Activated CD4-positive, alpha-beta T cell treated with anti-CD3 and anti-CD28 coated beads for 36 hours (primary cell): ENCODE measurements around the gene TRPC4AP. TPM values are rescaled to one million over a fixed set of nuclear protein-coding genes. Genes with fewer than 3 reads are reported as not detected.

ENCODE experiments used
- ATAC-seq: fragments of 200-7000 bp; cut with Tn5 transposase; one replicate; pipeline ENCODE4 v1.10.0; 2021; ENCODE audit warnings: mild to moderate bottlenecking, moderate library complexity
- CTCF ChIA-PET: fragments of 350-600 bp; sonication (Branson Sonifier 250); formaldehyde crosslinking; loops from one replicate; lab custom pipeline; 2021; ENCODE audit warnings: antibody characterized with exemption; lab: Charles Lee
- POLR2A ChIA-PET: fragments of 350-600 bp; sonication (Branson Sonifier 250); formaldehyde crosslinking; loops from one replicate; lab custom pipeline; 2021; ENCODE audit warnings: antibody characterized with exemption, inconsistent platforms; lab: Charles Lee
- DNase-seq: peaks from one replicate; pipeline ENCODE4 v3.0.0-alpha.2; 2020
- H3K27ac Mint-ChIP-seq: one replicate; pipeline ENCODE4 v1.8.0; 2021; ENCODE audit warnings: mixed read lengths
- H3K27me3 Mint-ChIP-seq: one replicate; pipeline ENCODE4 v1.8.0; 2021; ENCODE audit warnings: mixed read lengths
- H3K36me3 Mint-ChIP-seq: one replicate; pipeline ENCODE4 v1.8.0; 2021; ENCODE audit warnings: low read depth, mixed read lengths
- H3K4me1 Mint-ChIP-seq: one replicate; pipeline ENCODE4 v1.8.0; 2021; ENCODE audit warnings: mixed read lengths
- H3K4me3 Mint-ChIP-seq: one replicate; pipeline ENCODE4 v1.8.0; 2021; ENCODE audit warnings: mild to moderate bottlenecking, moderate library complexity, mixed read lengths
- H3K9me3 Mint-ChIP-seq: one replicate; pipeline ENCODE4 v1.8.0; 2021; ENCODE audit warnings: low read depth, mixed read lengths
- intact Hi-C, 2 experiments: fragments of 100-400 bp; cut with DNase I in 1 of 2; cut with micrococcal nuclease in 1 of 2; formaldehyde crosslinking; loops; one replicate each; pipeline versions ENCODE4 v1.14.2 to v1.15.1; 2022 to 2024; cut with DNase I, micrococcal nuclease
- total RNA-seq, 2 experiments: library from RNA; stranded (reverse); gene quantifications; one replicate each; pipeline ENCODE4 v1.2.3, GENCODE V29; 2021

The TRPC4AP gene, protein sequence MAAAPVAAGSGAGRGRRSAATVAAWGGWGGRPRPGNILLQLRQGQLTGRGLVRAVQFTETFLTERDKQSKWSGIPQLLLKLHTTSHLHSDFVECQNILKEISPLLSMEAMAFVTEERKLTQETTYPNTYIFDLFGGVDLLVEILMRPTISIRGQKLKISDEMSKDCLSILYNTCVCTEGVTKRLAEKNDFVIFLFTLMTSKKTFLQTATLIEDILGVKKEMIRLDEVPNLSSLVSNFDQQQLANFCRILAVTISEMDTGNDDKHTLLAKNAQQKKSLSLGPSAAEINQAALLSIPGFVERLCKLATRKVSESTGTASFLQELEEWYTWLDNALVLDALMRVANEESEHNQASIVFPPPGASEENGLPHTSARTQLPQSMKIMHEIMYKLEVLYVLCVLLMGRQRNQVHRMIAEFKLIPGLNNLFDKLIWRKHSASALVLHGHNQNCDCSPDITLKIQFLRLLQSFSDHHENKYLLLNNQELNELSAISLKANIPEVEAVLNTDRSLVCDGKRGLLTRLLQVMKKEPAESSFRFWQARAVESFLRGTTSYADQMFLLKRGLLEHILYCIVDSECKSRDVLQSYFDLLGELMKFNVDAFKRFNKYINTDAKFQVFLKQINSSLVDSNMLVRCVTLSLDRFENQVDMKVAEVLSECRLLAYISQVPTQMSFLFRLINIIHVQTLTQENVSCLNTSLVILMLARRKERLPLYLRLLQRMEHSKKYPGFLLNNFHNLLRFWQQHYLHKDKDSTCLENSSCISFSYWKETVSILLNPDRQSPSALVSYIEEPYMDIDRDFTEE
- 10 to 100 TPM; 36.0 to 39.6 TPM for total RNA-seq

DNA sequence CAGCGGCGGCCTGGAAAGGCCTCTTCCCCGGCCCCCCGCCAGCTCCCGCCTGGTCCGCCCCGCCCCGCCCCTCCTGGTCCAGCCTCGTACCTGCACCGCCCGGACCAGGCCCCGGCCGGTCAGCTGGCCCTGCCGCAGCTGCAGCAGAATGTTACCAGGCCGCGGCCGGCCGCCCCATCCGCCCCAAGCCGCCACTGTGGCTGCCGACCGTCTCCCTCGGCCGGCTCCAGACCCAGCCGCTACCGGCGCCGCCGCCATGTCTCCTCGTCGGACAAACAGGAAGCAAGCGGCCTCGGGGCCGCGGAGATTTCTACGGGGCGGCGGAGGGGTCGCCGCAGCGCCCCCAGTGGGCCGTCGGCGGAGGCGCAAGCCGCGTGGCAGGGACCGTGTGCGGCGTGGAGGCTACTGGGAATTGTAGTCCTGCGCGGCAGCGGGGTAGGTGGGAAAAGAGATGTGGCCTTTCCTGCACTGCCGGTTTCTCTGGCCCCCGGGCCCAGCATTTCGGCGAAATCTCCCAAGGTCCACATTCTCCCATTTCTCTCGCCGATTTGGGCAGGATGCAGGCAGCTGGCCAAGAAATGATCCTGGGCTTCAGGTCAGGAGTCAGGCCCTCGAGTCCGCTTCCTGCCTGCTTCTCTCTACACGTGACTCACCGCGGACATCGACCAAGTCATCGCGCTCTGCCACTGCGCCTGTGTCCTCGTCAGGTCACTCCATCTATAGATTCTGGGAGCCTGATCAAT is at the start of gene TRPC4AP:
Gene TRPC4AP (minus strand): TSS at position 284 of the 743 bp plus-strand sequence. CDS start 26 bp downstream, at position 258.
- ATAC-seq (peak; percentile 88), DNase-seq (peak; percentile 95)
- Mint-ChIP-seq H3K27ac (peak within 1 kb of the TSS; percentile 100), H3K27me3 (no peaks in the 10 kb centered on the region), H3K36me3 (peaks cover 12% of the 10 kb centered on the region), H3K4me1 (peaks cover 52% of the 10 kb centered on the region), H3K9me3 (no peaks in the 10 kb centered on the region), H3K4me3 (peak within 1 kb of the TSS; percentile 90)
- CTCF ChIA-PET, result interaction anchor here (0.5 to 1.4 kb wide), 3 partner anchors 19 to 332 kb away, joined by 3 to 4 read pairs (median 3); no protein-coding TSS in a partner anchor
- POLR2A ChIA-PET, result interaction anchor here (0.6 kb wide), 2 partner anchors 15 to 1860 kb away, joined by 4 read pairs; no protein-coding TSS in a partner anchor
- intact Hi-C loops, result loop anchor here (1.0 to 10.0 kb wide), 21 partner anchors 35 to 1100 kb away; partner anchors contain the start of genes ACSS2 (in 2 of the 2), EDEM2 (in 2 of the 2), NCOA6 (in 2 of the 2) and AHCY (in 1 of the 2)

DNA sequence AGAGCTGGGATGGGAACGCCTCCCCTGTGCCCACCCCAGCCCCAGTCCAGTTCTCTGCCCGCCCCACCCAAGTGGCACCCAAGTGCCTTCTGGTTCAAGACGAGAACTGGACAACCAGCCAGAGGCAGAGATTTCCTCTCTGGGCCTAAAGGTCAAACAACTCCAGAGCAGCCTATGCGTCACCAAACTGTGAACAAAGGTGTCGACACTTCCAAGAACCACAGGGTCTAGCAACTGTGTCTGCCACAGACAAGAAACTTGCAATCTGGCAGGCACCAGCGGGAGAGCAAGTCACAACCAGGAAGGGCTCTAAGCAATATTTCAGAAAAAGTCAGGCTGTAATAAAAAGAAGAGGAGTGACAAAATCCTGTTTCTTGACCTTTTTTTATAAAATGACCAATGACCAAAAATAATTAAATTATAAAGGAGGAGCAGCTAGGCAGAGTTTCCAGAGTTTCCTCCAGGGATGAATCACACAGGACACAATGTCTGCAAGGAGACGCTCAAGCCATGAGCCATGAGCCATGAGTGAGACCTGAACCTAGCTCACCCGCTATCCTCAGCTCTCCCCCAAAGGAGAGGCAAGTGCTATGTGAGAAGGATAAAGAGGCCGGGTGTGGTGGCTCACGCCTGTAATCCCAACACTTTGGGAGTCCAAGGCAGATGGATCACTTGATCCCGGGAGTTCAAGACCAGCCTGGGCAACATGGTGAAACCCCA is 43.4 kb upstream of the TRPC4AP start:
- H3K27me3 Mint-ChIP-seq, result no peaks in the 10 kb centered on the region
- no peak overlapping the region for H3K27ac Mint-ChIP-seq
- POLR2A ChIA-PET, result no interaction called here
- H3K4me3 Mint-ChIP-seq, result no peak overlapping the region
- intact Hi-C loops, result no loop called here
- ATAC-seq (no peak), DNase-seq (no peak)
- no peaks in the 10 kb centered on the region for H3K9me3 Mint-ChIP-seq
- H3K36me3 Mint-ChIP-seq, result peaks cover 34% of the 10 kb centered on the region
- CTCF ChIA-PET, result no interaction called here
- H3K4me1 Mint-ChIP-seq, result peaks cover 2% of the 10 kb centered on the region

DNA sequence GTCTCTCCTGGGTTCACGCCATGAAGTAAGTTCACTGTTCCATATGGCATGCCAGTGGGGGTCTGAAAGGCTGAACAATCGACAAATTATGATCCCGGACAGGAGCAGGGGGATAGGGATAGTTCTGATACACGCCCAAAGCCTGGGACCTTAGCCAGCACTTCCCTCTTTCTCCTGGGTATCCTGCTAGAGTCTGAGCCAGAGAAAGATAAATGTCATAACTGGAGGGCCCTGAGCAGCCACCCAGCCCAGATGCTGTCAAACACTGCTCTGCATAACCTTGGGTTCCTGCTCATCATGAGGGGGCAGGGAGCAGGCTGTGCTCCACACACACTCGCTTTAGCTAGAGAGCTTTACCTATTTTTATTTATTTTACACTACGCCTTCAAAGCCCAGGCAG is 42.3 kb upstream of the TRPC4AP start:
- CTCF ChIA-PET, result interaction anchor here (1.0 kb wide), 1 partner anchor 10 kb away, joined by 3 read pairs; no protein-coding TSS in a partner anchor
- no peak for ATAC-seq
- Mint-ChIP-seq H3K27ac (no peak overlapping the region), H3K4me3 (no peak overlapping the region), H3K27me3 (no peaks in the 10 kb centered on the region), H3K36me3 (peaks cover 31% of the 10 kb centered on the region), H3K9me3 (no peaks in the 10 kb centered on the region), H3K4me1 (no peaks in the 10 kb centered on the region)
- intact Hi-C loops, result no loop called here
- no peak for DNase-seq
- POLR2A ChIA-PET, result no interaction called here

- intact Hi-C loops, result no loop called here
- Mint-ChIP-seq H3K36me3 (peaks cover 31% of the 10 kb centered on the region), H3K4me3 (no peak overlapping the region), H3K4me1 (peaks cover 1% of the 10 kb centered on the region), H3K9me3 (no peaks in the 10 kb centered on the region), H3K27ac (no peak overlapping the region), H3K27me3 (no peaks in the 10 kb centered on the region)
- CTCF ChIA-PET, result interaction anchor here (1.0 to 2.4 kb wide), 2 partner anchors 10 to 39 kb away, joined by 3 to 7 read pairs; no protein-coding TSS in a partner anchor
- POLR2A ChIA-PET, result interaction anchor here (0.6 kb wide), 1 partner anchor 1116 kb away, joined by 4 read pairs; no protein-coding TSS in a partner anchor
- DNase-seq (no peak), ATAC-seq (no peak)
Measured at GRCh38 chr20:35134472-35134871, 41.9 kb upstream of the TRPC4AP start.

DNA sequence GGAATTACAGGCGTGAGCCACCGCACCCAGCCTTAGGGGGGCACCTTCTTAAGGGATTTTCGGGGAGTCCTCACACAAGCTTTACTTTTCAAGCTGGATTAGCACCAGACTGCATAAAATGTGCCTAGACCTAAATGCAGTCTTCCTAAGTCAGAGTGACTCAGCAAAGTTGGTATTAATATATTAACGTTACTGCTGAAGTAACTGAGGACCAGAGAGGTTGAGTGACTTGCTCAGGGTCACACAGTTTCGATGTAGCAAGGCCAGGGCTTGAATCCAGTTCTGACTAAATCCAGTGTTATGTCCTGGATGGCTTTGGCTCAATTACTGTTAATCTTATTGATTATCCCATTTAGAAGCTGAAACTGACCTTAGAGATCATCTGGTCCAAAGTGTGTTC is 41.1 kb upstream of the TRPC4AP start:
- ChIA-PET CTCF (interaction anchor here (2.4 kb wide), 1 partner anchor 38 kb away, joined by 7 read pairs; no protein-coding TSS in a partner anchor), POLR2A (interaction anchor here (0.6 to 0.7 kb wide), 2 partner anchors 659 to 1116 kb away, joined by 4 read pairs; no protein-coding TSS in a partner anchor)
- no peak for DNase-seq
- no peaks in the 10 kb centered on the region for H3K27me3 Mint-ChIP-seq
- H3K27ac Mint-ChIP-seq, result peak overlapping the region; percentile 19
- H3K4me3 Mint-ChIP-seq, result no peak overlapping the region
- no peaks in the 10 kb centered on the region for H3K9me3 Mint-ChIP-seq
- H3K36me3 Mint-ChIP-seq, result peaks cover 31% of the 10 kb centered on the region
- intact Hi-C loops, result no loop called here
- H3K4me1 Mint-ChIP-seq, result peaks cover 1% of the 10 kb centered on the region
- ATAC-seq, result no peak

DNA sequence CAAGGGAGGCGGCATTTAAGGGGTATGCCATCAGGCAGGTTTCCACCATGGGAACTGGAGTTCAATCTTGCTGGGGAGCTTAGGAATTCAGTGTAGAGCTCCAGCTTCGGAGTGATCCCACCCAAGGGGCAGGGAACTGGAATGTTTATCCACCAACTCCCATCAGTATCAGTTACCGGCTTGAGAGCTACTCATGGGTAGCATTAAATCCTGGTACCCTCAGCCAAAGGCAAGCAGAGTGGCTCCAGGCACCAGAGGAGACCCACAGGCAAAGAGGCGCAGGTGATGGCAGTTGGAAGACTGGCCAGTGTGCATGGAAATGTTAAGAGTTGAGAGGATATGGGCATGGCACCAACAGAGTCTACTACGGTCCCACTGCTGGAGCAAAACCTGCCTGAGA is 40.4 kb upstream of the TRPC4AP start:
- H3K27ac Mint-ChIP-seq, result no peak overlapping the region
- ATAC-seq (no peak), DNase-seq (no peak)
- no peak overlapping the region for H3K4me3 Mint-ChIP-seq
- ChIA-PET POLR2A (interaction anchor here (0.7 kb wide), 1 partner anchor 660 kb away, joined by 4 read pairs; no protein-coding TSS in a partner anchor), CTCF (interaction anchor here (0.6 to 2.4 kb wide), 2 partner anchors 11 to 37 kb away, joined by 3 to 7 read pairs; no protein-coding TSS in a partner anchor)
- no peaks in the 10 kb centered on the region for H3K9me3 Mint-ChIP-seq
- peaks cover 28% of the 10 kb centered on the region for H3K36me3 Mint-ChIP-seq
- no peaks in the 10 kb centered on the region for H3K27me3 Mint-ChIP-seq
- intact Hi-C loops, result no loop called here
- peaks cover 1% of the 10 kb centered on the region for H3K4me1 Mint-ChIP-seq

DNA sequence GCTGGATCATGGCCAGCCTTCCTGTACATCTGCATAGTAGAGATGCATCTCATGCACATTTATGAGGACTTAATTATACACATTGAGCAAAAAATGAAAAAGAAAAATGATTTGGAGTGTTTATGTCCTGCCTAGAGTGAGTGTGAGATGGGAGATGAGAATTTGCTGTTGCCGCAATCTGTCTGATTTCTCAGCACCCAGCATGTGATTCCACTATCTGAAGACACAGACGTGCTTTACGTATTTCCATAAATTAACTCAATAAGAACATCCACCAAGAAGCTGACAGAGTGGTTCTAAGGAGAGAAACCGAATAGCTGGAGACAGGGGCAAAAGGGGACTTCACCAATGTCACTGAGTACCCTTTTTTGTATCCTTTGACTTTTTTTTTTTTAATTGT is 39.3 kb upstream of the TRPC4AP start:
- intact Hi-C loops, result no loop called here
- DNase-seq, result no peak
- no peak overlapping the region for H3K4me3 Mint-ChIP-seq
- no peaks in the 10 kb centered on the region for H3K27me3 Mint-ChIP-seq
- POLR2A ChIA-PET, result no interaction called here
- H3K4me1 Mint-ChIP-seq, result peaks cover 1% of the 10 kb centered on the region
- H3K9me3 Mint-ChIP-seq, result no peaks in the 10 kb centered on the region
- no peak for ATAC-seq
- CTCF ChIA-PET, result interaction anchor here (2.4 kb wide), 1 partner anchor 36 kb away, joined by 7 read pairs; no protein-coding TSS in a partner anchor
- no peak overlapping the region for H3K27ac Mint-ChIP-seq
- H3K36me3 Mint-ChIP-seq, result peaks cover 25% of the 10 kb centered on the region

DNA sequence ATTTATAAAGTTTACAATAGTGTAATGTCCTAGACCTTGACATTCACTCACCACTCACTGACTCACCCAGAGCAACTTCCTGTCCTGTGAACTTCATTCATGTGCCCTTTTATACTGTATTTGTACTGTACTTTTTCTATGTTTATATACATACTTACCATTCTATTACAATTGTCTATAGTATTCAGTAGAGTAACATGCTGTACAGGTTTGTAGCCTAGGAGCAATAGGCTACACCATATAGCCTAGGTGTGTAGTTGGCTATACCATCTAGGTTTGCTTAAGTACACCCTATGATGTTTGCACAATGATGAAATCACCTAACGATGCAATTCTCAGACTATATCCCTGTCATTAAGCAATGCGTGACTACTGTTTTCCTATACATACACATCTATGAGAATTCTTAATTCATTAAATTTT is 37.1 kb upstream of the TRPC4AP start:
- CTCF ChIA-PET, result no interaction called here
- peaks cover 1% of the 10 kb centered on the region for H3K4me1 Mint-ChIP-seq
- DNase-seq (no peak), ATAC-seq (peak; percentile 69)
- H3K27ac Mint-ChIP-seq, result no peak overlapping the region
- POLR2A ChIA-PET, result interaction anchor here (0.6 kb wide), 1 partner anchor 325 kb away, joined by 8 read pairs; no protein-coding TSS in a partner anchor
- H3K36me3 Mint-ChIP-seq, result peaks cover 33% of the 10 kb centered on the region
- H3K27me3 Mint-ChIP-seq, result no peaks in the 10 kb centered on the region
- H3K4me3 Mint-ChIP-seq, result no peak overlapping the region
- H3K9me3 Mint-ChIP-seq, result no peaks in the 10 kb centered on the region
- intact Hi-C loops, result no loop called here

DNA sequence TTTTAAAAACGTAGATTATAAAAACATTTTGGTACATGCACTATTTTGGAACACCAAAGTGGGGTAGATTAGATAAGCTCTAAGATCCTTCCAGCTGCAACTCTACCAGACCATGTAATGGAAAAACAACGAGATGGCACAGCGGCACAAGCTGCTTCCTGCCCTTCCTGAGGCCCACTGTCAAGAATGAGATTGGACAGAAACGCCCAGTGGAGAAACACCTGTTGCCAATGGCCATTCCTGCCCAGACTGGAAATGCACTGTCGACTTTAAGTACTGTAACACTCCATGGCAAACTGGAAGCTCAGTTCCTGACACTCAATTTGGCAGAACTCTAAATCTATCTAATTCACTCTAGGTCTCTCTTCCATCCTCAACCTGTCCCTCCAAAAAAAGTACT is 33.1 kb upstream of the TRPC4AP start:
- H3K27ac Mint-ChIP-seq, result no peak overlapping the region
- no peaks in the 10 kb centered on the region for H3K27me3 Mint-ChIP-seq
- ATAC-seq (no peak), DNase-seq (no peak)
- peaks cover 27% of the 10 kb centered on the region for H3K36me3 Mint-ChIP-seq
- ChIA-PET CTCF (interaction anchor here (0.5 kb wide), 1 partner anchor 29 kb away, joined by 4 read pairs; no protein-coding TSS in a partner anchor), POLR2A (no interaction called here)
- no peaks in the 10 kb centered on the region for H3K9me3 Mint-ChIP-seq
- no peak overlapping the region for H3K4me3 Mint-ChIP-seq
- H3K4me1 Mint-ChIP-seq, result peaks cover 1% of the 10 kb centered on the region
- intact Hi-C loops, result no loop called here

- intact Hi-C loops, result no loop called here
- no peaks in the 10 kb centered on the region for H3K4me1 Mint-ChIP-seq
- H3K9me3 Mint-ChIP-seq, result no peaks in the 10 kb centered on the region
- ATAC-seq (no peak), DNase-seq (no peak)
- H3K36me3 Mint-ChIP-seq, result peaks cover 32% of the 10 kb centered on the region
- H3K4me3 Mint-ChIP-seq, result no peak overlapping the region
- H3K27ac Mint-ChIP-seq, result no peak overlapping the region
- no peaks in the 10 kb centered on the region for H3K27me3 Mint-ChIP-seq
- POLR2A ChIA-PET, result no interaction called here
- CTCF ChIA-PET, result interaction anchor here (0.6 kb wide), 2 partner anchors 358 to 602 kb away, joined by 3 to 4 read pairs; no protein-coding TSS in a partner anchor
Measured at GRCh38 chr20:35122756-35123405, 30.3 kb upstream of the TRPC4AP start.
